ENCODE data around the gene NKAIN2.
"Not testable (repeated sequence)": the region's sequence is repeated elsewhere in the genome, so short reads cannot be mapped to it uniquely, and the experiment has no call there.

The NKAIN2 gene

DNA sequence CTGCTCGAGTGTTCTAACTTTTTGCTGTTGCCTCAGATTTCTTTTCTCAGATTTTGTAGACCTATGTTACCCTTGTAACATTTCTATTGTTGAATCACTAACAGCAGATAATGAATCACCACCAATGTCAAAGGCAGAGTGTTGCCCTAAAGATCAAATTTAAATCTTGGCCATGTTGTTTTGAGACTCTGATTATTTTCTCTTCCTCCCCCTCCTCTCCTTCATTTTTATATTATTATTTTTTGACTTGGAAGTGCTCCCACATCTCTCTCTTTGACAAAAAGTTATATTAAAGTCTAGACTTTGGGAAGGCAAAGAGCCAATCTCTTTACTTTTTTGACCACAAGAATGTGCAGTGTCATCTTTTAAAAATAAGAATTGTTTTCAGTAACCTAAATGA lies 422.7 kb downstream of the NKAIN2 start (continued):
- no peak for TF ChIP-seq ZNF70 (CRISPR knock-in tag; IDR thresholded peaks at IDR 0.05)
- TF ChIP-seq RARB (CRISPR knock-in tag; IDR thresholded peaks at IDR 0.05) = no peak
- TF ChIP-seq OSR1 (CRISPR knock-in tag; IDR thresholded peaks at IDR 0.05) = no peak
- no peak for TF ChIP-seq CSDC2 (CRISPR knock-in tag; IDR thresholded peaks at IDR 0.05)

DNA sequence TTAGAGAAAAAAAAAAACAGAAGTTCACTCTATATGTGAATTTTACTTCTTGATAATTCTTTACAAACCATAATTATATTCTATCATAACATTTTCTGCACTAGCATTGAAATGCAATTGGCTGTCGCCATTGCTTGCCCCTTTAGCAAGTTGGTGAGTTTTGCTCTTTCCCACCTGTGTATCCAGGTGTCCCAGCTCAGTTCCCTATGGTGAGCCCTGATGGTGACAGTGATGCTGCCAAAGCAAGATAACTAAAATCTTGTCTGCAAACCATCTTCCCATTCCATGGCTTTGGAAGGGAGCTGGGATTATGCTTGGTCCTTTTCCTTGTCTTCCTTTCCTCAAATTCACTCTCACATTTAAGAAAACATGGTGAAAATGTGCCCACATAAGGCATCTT lies 429.6 kb downstream of the NKAIN2 start:
- TF ChIP-seq TOX (CRISPR knock-in tag; IDR thresholded peaks at IDR 0.05; ENCODE audit: borderline replicate concordance) = no peak
- no peak for TF ChIP-seq ZFP3 (CRISPR knock-in tag; IDR thresholded peaks at IDR 0.05)
- TF ChIP-seq ZNF70 (CRISPR knock-in tag; IDR thresholded peaks at IDR 0.05) = no peak
- TF ChIP-seq, protein P1, sequence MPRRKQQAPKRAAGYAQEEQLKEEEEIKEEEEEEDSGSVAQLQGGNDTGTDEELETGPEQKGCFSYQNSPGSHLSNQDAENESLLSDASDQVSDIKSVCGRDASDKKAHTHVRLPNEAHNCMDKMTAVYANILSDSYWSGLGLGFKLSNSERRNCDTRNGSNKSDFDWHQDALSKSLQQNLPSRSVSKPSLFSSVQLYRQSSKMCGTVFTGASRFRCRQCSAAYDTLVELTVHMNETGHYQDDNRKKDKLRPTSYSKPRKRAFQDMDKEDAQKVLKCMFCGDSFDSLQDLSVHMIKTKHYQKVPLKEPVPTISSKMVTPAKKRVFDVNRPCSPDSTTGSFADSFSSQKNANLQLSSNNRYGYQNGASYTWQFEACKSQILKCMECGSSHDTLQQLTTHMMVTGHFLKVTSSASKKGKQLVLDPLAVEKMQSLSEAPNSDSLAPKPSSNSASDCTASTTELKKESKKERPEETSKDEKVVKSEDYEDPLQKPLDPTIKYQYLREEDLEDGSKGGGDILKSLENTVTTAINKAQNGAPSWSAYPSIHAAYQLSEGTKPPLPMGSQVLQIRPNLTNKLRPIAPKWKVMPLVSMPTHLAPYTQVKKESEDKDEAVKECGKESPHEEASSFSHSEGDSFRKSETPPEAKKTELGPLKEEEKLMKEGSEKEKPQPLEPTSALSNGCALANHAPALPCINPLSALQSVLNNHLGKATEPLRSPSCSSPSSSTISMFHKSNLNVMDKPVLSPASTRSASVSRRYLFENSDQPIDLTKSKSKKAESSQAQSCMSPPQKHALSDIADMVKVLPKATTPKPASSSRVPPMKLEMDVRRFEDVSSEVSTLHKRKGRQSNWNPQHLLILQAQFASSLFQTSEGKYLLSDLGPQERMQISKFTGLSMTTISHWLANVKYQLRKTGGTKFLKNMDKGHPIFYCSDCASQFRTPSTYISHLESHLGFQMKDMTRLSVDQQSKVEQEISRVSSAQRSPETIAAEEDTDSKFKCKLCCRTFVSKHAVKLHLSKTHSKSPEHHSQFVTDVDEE (CRISPR knock-in tag; IDR thresholded peaks at IDR 0.05) = no peak
- no peak for TF ChIP-seq SNAI2 (CRISPR knock-in tag; IDR thresholded peaks at IDR 0.05)
- no peak for TF ChIP-seq OSR1 (CRISPR knock-in tag; IDR thresholded peaks at IDR 0.05)
- no peak for TF ChIP-seq ZC3H10 (CRISPR knock-in tag; IDR thresholded peaks at IDR 0.05)
- no peak for TF ChIP-seq ARNTL (CRISPR knock-in tag; IDR thresholded peaks at IDR 0.05; ENCODE audit: borderline replicate concordance, low read depth)
- no peak for TF ChIP-seq GLIS3 (CRISPR knock-in tag; IDR thresholded peaks at IDR 0.05)
- TF ChIP-seq TCF4 (CRISPR knock-in tag; IDR thresholded peaks at IDR 0.05; ENCODE audit: borderline replicate concordance) = no peak
- no peak for TF ChIP-seq ESRRG (CRISPR knock-in tag; IDR thresholded peaks at IDR 0.05)
- ATAC-seq = no peak

DNA sequence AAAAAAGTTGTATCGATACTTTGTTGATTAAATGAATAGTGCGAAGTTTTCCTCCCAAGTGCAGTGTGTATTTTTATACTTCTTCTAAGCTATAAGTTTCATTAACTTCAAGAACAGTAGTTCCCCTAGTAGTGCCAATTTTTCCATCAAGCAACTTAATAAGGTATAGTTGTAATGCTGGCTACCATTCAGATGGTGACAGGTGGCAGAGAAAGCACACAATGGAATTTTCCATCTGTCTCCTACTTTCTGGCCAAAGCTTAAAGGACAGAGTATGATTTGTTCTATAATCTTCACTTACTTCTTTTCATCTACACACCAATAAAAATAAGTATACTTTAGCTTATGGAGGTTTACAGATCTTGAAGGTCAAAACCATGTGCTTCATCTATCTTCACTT lies 431.1 kb downstream of the NKAIN2 start:
- ATAC-seq = no peak
- TF ChIP-seq ISL1 (CRISPR knock-in tag; IDR thresholded peaks at IDR 0.05) (no peak), ZFP30 (CRISPR knock-in tag; IDR thresholded peaks at IDR 0.05) (no peak), ZNF70 (CRISPR knock-in tag; IDR thresholded peaks at IDR 0.05) (no peak), ARNTL (CRISPR knock-in tag; IDR thresholded peaks at IDR 0.05; ENCODE audit: borderline replicate concordance, low read depth) (no peak), BACH2 (CRISPR knock-in tag; IDR thresholded peaks at IDR 0.05; ENCODE audit: borderline replicate concordance) (no peak), CSDC2 (CRISPR knock-in tag; IDR thresholded peaks at IDR 0.05) (no peak), TOX (CRISPR knock-in tag; IDR thresholded peaks at IDR 0.05; ENCODE audit: borderline replicate concordance) (no peak)
- TF ChIP-seq, protein P2, sequence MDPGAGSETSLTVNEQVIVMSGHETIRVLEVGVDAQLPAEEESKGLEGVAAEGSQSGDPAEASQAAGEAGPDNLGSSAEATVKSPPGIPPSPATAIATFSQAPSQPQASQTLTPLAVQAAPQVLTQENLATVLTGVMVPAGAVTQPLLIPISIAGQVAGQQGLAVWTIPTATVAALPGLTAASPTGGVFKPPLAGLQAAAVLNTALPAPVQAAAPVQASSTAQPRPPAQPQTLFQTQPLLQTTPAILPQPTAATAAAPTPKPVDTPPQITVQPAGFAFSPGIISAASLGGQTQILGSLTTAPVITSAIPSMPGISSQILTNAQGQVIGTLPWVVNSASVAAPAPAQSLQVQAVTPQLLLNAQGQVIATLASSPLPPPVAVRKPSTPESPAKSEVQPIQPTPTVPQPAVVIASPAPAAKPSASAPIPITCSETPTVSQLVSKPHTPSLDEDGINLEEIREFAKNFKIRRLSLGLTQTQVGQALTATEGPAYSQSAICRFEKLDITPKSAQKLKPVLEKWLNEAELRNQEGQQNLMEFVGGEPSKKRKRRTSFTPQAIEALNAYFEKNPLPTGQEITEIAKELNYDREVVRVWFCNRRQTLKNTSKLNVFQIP (CRISPR knock-in tag; IDR thresholded peaks at IDR 0.05; ENCODE audit: borderline replicate concordance, low read depth) = no peak
- TF ChIP-seq, protein P1 (CRISPR knock-in tag; IDR thresholded peaks at IDR 0.05) = no peak
- TF ChIP-seq, protein P3, sequence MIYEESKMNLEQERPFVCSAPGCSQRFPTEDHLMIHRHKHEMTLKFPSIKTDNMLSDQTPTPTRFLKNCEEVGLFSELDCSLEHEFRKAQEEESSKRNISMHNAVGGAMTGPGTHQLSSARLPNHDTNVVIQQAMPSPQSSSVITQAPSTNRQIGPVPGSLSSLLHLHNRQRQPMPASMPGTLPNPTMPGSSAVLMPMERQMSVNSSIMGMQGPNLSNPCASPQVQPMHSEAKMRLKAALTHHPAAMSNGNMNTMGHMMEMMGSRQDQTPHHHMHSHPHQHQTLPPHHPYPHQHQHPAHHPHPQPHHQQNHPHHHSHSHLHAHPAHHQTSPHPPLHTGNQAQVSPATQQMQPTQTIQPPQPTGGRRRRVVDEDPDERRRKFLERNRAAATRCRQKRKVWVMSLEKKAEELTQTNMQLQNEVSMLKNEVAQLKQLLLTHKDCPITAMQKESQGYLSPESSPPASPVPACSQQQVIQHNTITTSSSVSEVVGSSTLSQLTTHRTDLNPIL (CRISPR knock-in tag; IDR thresholded peaks at IDR 0.05; ENCODE audit: low read depth) = no peak

DNA sequence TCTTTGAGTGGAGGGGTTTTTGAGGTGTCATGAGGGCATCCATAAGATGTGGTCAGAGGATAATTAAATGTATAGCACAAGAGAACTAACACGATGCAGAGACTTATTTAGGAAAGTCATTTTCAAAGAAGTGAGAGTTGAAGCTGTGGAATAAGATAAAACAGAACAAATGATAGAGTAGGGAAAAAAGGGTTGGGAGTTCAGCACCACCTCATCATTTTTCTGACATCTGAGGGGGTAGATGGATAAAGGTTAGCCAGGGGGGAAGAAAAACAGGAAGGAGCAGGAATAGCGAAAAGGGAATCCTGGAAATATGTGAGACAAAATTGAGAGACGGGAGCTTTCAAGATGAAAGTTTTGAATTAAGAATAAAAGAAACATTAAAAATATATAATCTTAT lies 434.2 kb downstream of the NKAIN2 start:
- TF ChIP-seq ISL1 (CRISPR knock-in tag; IDR thresholded peaks at IDR 0.05) (no peak), CSDC2 (CRISPR knock-in tag; IDR thresholded peaks at IDR 0.05) (no peak), ZNF565 (CRISPR knock-in tag; conservative IDR thresholded peaks at IDR 0.05; ENCODE audit: low read depth) (no peak), ZC3H10 (CRISPR knock-in tag; IDR thresholded peaks at IDR 0.05) (no peak)
- no peak for ATAC-seq

DNA sequence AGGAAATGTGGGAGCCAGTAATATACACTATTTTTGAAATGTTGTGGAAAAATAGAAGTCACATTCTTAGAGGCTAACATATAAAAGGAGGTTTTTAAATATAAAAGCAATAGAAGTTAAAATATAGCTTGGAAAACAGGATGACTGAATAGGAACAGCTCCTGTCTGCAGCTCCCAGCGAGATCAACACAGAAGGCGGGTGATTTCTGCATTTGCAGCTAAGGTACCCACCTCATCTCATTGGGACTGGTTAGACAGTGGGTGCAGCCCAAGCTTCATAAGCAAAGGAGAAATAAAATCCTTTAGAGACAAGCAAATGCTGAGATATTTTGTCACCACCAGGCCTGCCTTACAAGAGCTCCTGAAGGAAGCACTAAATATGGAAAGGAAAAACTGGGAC lies 434.7 kb downstream of the NKAIN2 start:
- not testable (repeated sequence) for ATAC-seq
